NCI-H226 (cell line): ENCODE data around the gene ZNF236.
"Not testable (repeated sequence)": the region's sequence is repeated elsewhere in the genome, so short reads cannot be mapped to it uniquely, and the experiment has no call there.

Experiments
- DNase-seq: peaks from one replicate; pipeline ENCODE4 v3.0.0-alpha.2; 2015

ZNF236 gene

DNA sequence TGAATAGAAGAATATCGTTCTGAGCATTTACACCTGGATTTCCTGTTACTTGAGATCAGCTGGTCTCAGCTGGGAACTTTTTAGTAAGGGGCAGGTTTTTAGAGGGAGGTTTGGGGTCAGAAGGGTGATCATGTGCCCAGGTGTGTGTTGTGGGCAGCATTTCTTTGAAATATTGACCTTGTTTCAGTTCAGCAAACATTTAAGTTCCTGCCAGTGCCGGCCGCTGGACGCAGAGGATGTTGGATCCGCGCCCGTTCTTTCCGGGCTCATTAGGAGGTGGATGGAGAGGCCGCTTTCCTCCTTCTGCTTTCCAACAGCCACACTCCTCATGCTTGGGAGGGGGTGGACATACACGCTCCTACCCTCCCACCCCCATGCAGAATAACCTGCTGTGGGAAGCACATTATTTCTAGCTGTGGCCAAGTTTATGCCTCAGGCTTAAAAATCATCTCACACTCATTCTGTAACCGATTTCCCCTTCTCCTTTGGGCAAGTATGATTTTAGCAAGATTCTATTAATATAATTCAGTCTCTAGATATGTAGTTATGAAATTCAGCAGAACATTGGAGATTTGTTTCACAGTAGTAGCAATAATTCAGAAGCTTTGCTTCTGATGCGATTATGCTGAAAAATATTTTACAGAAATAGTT is 131.4 kb downstream of the ZNF236 start:
- DNase-seq: no peak

DNA sequence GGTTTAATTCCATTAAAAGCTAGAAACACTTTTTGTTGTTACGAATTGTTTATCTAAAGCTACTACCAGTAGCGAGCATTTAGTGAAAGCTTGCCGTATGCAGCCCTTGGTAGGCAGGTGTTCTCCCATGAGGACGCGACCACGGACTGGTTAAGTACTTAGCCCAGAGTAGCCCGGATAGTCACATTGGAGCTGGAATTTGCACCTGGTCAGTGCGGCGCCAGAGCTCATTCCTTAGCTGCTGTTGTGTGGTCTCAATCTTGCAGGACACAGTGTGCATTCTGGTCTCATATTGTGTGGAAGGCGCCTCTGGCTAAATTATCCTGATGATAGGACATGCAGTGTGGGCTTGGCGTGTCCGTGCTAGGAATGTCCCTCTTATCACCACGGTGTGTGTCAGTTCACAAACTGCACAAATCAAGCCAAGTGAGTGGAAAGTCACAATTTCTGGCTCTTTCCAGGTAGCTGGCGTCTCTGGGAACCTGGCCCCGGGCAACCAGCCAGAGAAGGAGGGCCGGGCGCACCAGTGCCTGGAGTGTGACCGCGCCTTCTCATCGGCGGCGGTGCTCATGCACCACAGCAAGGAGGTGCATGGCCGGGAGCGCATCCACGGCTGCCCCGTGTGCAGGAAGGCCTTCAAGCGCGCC is 133.3 kb downstream of the ZNF236 start:
- DNase-seq: no peak

DNA sequence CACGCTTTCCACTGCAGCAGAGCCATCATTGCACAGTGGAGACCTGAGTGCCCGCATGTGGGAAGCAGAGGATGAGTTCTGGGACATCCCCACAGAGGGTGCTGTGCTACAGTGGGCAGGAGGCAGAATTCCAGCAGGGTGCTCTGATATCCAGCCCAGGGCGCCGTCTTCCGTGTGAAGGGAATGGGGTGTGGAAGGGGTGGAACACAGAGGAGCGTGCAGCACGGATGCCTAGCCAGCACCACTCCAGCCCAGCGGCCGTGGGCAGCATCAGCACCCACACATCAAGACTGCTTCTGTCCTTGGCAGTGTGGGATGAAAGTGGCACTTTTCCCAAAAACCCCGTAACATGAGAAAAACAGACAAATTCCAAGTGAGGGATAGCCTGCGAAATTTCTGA is 134.3 kb downstream of the ZNF236 start:
- no peak for DNase-seq

DNA sequence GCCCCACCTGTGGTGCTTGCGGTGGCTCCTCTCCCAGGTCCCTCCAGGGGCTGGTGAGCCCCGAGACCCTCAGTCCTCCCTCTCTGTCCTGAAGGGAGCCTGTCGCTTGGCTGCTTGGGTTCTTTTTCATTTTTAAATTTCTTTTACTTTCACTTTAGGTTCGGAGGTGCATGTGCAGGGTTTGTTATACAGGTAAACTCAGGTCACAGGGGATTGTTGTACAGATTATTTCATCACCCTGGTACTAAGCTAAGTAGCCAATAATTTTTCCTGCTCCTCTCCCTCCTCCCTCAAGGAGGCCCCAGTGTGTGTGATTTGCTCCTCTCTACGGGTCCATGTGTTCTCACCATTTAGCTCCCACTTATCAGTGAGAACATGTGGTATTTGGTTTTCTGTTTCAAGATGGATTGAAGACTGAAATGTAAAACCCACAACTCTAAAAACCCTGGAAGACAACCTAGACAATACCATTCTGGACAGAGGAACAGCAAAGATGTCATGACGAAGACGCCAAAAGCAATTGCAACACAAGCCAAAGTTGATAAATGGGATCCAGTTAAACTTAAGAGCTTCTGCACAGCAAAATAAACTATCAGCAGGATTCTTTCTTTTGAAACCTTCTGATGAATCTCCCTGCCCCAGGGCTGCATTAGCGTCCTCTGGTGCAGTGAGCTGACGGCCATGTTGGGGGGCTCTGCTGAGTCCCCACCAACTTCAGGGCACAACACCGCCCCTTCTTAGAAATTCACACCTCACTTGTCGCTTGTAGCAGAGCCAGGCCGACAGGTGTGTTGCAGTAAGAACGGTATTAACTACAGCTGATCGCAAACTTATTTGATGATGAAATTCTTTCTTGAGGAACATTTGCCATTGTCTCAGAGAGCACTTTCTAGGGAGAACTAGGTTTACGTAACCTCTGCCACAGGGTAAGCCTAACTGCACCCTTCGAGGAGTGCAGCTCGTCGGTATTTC is 135.3 kb downstream of the ZNF236 start:
- no peak for DNase-seq

DNA sequence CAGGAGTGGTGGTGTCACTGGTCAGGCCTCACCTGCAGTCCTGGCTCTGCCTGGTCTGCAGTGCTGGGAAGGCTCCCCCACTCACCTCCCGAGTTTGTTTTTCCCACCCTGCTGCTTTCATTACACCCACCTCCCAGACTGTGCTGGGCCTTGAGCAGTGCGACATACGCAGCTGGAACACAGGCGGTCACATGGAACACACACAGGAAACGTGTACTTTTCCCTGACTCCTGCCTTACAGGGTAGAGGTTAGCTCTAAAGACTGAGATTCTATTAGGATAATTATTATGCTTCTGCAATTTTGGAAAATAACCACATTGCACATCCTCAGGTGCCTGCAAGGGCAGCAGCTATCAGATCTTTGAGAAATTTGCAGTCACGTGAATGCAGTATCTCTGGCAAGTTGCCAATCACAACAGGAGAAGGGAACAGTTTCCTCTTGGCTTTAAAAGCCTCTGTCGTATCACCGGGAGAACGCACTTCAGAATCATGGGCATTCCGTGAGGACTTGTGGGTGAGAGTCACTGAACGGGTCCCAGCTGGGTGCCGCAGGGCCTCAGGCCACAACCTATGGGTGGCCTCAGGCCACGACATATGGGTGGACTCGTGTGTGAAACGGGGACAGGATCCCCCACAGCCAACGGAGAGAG is 136.5 kb downstream of the ZNF236 start:
- no peak for DNase-seq

DNA sequence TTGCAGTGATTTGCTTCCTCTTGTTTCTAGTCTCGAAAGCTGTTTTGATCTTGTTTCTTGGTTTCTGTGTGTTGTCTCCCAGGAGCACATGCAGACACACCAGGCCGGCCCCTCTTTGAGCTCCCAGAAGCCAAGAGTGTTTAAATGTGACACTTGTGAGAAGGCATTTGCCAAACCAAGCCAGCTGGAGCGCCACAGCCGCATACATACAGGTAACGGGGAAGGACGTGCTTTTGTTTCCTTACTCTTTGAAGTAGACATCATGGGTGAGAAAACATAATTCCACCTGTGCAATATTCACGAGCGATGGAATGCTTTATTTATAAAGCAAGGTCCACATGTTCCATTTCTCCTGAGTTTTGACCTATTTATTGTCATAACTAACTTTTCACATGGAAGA is 137.2 kb downstream of the ZNF236 start:
- no peak for DNase-seq

DNA sequence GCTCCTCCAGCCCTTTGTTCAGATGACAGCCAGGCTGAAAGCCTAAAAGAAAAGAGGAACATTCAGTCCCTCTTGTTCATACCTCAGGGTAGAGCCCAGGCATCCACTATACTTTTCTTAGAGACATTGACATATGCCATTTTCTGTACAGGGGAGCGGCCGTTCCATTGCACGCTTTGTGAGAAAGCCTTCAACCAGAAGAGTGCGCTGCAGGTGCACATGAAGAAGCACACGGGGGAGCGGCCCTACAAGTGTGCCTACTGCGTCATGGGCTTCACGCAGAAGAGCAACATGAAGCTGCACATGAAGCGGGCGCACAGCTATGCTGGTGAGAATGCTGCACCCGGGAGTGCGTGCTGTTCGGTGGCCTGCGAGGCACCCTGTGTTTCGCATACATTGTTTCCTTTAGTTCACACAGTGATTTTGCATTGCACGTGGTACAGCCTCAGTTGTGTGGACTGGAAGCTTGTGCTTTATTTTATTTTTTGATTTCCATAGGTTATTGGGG is 138.2 kb downstream of the ZNF236 start:
- DNase-seq: no peak

DNA sequence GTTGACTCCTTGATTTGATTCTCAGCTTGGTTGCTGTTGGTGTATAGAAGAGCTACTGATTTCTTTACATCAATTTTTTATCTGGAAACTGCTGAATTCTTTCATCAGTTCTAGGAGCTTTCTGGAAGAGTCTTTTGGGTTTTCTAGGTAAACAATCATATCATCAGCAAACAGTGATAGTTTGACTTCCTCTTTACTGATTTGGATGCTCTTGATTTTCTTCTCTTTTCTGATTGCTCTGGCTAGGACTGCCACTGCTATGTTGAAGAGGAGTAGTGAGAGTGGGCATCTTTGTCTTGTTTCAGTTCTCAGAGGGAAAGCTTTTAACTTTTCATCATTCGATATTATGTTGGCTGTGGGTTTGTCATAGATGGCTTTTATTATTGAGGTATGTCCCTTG is 140.5 kb downstream of the ZNF236 start:
- DNase-seq: no peak

DNA sequence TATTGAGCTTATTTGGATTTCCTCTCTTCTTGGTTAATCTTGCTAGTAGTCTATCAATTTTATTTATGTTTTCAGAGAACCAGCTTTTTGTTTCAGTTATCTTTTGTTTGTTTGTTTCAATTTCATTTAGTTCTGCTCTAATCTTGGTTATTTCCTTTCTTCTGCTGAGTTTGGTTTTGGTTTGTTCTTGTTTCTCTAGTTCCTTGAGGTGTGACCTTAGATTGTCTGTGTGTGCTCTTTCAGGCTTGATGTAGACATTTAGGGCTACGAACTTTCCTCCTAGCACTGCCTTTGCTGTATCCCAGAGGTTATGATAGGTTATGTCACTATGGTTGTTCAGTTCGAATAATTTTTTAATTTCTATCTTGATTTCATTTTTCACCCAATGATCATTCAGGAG is 141.6 kb downstream of the ZNF236 start:
- no peak for DNase-seq

DNA sequence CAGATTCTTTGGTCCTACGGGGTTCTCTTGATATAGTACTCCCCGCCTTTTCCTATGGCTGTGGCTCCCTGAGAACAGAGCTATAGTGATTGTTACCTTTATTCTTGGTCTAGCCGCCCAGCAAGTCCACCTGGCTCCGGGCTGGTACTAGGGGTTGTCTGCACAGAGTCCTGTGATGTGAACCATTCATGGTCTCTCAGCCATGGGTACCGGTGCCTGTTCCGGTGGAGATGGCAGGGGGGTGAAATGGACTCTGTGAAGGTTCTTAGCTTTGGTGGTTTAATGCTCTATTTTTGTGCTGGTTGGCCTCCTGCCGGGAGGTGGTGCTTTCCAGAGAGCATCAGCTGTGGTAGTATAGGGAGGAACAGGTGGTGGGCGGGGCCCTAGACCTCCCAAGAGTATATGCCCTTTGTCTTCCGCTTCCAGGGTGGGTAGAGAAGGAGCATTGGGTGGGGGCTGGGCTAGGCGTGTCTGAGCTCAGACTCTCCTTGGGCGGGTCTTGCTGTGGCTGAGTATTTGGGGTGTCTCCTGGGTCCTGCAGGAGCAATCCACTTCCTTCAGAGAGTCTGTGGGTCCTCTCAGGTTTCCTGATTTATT is 143.3 kb downstream of the ZNF236 start:
- DNase-seq: not testable (repeated sequence)

DNA sequence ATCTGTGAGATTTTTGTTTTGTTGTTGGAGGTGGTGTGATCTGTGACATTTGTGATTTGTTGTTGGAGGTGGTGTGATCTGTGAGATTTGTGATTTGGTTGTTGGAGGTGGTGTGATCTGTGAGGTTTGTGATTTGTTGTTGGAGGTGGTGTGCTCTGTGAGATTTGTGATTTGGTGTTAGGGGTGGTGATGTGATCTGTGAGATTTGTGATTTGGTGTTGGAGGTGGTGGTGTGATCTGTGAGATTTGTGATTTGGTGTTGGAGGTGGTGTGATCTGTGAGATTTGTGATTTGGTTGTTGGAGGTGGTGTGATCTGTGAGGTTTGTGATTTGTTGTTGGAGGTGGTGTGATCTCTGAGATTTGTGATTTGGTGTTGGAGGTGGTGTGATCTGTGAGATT is 144.9 kb downstream of the ZNF236 start:
- DNase-seq: not testable (repeated sequence)

DNA sequence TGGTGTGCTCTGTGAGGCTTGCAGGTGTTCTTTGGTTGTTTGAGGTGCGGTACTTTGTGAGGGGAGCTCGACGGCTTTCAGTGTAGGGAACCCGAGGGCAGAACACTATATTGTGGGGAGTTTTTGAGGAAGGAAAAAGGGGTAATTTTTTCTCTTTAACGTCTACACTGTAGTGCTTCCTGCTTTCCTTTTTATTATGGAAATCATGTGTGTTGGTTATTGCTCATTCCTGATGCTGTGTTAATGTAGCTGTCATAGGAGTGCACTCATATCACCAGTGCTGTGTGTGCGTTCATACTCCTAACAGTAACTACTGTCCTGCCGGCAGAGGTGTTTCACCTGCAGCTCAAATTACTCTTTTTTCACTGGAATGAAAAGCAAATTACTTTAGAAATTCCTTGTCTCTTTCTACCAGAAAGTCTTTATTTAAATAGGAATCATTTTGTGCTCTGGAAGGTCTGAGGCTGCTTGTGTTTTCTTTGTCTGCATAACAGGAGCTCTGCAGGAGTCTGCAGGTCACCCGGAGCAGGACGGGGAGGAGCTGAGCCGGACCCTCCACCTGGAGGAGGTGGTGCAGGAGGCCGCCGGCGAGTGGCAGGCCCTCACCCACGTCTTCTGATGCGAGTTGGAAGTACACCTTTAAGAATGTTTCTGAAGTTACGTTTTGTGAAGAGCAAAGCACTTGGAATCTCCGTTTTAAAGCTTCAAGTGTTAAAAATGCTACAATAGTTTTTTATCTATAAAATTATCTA is 145.5 kb downstream of the ZNF236 start:
- no peak for DNase-seq

DNA sequence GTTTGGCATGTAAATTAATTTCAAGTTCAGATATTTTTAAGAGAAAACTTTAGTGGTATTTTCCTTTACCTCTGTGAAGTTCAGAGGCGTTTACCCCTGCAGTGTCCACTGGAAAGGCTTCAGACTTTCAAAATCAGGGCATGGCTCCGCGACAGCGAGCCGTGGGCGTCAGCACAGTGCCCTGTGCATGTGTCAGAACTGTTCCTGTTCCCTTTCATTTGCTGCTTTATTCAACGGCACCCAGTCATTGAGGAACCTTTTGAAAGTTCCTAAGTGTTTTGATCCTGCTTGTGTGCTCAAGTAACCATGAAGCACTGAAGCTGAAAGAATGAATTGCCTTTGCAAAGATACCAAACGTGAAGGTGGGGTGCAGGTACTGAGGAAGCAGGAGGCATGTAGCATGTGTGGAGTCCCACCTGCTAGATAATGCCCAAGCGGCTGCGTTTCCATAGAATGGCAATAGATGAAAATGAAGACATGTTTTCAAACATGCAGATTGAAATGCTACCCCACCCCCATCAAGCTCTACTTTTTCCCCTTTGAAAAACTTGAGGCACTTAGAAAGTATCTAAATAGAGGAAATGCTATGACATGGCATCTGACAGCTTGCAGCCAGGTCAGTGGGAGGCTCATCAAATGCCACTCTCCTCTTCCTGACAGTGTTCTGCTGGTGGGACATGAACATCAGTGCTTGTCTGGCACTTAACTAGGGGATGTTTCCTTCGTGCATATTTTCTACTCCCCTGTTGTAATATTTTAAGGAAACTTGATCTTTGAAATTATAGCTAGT is 148.6 kb downstream of the ZNF236 start:
- DNase-seq: no peak

DNA sequence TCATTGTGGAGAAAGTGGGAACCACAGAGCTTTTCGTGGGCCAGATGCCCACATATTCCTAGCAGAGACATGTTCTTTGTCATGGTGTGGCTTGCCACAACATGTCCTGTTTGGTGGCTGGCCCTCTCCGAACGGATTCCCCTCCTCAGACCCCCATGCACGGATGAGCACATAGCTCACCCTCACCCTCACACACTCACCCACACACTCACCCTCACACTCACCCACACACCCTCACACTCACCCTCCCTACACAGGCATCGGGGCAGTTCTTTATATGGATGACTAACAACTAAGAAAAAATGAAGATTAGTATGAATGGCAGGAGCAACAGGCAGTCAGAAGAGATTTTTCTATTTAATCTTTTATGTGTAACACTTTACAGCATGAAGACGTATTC is 149.9 kb downstream of the ZNF236 start:
- no peak for DNase-seq

DNA sequence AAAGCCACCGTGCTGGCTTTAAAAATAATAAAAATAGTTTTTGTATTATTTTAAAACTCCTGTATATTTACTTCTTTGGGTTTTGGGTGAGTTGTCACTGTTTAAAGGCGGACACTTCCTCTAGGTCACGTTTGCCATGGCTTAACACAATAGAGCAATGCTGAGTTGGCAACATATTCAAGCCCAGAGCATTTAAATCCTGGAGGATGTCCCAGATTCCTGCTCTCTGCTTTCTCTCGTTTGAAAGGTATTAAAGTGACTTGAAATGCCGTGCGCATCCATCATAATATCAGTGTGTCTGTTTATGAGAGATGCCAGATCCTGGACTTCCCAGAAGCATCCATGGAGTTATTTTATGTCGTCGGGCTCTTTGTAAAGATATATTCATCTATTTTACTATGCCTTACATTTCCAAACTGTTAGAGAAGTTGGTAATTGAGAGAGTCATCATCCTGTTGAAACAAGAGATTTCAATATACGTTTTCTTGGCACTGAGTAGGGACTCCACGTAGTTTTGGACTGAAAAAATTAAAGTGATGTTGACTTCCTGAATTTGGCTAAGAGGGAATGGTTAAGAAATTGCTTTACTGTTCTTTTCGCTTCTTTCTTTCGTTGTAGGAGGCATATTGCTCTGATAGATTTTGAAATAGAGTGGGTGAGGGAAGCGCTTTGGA is 150.6 kb downstream of the ZNF236 start:
- DNase-seq: no peak

DNA sequence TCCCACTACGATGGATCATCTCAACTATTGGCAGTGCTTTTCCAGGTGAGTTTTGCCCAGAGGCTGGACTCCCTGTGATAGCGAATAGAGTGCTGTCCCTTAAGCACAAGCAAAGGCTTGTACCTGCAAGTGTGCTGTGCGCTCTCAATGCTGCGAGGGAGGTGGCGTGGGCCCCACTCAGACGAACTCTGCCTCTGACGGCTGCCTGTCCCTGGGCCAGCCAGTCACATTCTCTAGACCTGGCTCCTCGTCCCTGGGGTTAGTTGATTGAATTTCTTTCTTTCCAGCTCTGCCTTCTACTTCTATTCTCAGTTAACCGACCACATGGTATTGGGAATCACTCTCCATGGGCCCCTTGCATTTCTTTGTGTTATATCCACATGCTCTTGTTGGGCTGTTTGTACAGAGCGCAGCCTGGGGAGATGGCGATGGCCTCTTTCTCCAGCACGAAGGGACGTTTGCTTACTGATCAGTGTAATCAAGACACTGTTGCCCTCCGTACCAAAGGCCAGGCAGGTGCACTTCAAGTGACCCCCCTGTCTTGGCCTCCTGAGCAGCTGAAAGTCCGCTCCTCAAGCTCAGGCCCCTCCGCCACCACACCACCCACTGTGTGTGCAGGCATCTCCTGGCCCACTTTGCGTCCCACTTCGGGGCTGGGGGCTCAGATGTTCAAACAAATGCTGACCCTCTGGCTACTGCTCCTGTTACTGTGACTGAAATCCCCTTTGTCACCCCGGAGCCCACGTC is 151.3 kb downstream of the ZNF236 start:
- DNase-seq: no peak

DNA sequence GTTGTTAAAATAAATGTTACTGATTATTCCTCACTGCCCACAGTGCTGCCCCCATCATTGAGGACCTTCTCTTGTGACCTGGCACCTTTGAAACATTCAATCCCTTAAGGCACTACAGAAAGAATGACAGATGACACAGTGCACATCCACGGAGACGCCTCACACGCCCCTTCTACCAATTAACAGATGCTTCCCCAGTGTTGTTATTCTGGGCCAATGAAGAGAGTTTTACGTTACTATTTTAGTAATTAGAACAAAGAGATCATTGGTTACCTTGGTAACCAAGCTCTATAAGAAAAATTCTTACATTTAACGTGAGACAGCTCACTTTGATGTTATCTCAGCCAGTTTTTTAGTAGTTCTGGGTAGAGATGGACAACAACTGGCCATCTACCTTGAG is 152.0 kb downstream of the ZNF236 start:
- DNase-seq: no peak

DNA sequence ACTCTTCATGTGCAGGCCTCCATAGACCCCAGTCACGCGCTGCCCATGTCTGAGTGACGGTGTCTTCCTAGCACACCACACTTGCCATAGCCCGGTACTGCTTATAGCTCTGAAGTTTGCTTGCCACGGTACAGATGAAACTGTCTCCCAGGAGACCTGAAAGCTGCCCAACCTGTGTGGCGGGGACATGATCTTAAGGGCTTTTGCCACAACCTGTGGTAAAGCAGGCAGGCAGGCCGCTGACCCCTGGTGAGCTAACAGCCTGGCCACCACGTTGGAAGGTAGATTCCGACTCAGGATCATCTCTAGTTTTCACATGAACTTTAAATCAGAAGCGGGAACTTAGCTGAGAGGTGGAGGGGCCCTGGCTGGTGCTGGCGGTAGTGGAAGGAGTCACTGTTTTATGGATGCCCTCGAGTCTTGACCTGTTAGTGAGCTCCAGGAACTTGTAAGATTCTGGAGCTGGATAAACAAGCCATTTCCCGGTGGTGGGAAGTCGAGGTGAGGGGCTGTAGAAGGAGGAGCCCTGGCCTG is 153.3 kb downstream of the ZNF236 start:
- no peak for DNase-seq

DNA sequence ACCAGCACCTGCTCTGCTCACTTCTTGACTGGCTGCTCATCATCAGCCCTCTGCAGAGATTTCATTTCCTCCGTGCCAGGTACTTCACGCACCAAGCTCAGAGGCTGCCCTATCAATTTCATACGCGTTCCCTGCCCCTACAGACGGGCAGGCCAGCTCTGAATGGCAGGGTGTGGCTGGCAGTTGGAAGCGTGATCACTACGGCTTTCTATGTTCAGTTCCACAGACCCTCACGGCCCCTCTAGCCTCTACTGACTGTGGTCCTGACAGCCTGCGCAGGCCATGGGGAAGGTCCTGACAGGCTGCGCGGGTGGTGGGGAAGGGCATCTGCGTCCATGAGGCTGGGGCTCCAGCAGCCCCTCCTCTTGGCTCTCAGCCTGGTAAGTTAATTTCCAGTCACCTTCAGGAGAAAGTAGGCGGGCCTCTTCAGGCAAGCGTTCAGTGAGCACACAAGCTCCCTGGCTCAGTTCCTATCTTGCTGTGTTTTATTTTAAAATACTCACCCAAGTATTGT is 154.8 kb downstream of the ZNF236 start:
- DNase-seq: no peak
